ENCODE data around the gene ICAM1.

ICAM1 gene
- total RNA-seq: 22.3 to 171 (median 43.8) reads per million in 3 donors

- H3K36me3 ChIP-seq (ENCODE audit: control insufficient read depth, insufficient read depth, low read length): peaks cover 6% of the 10 kb centered on the region
- H3K4me1 ChIP-seq (ENCODE audit: control insufficient read depth, insufficient read depth, low read length, poor library complexity, severe bottlenecking): peaks cover 19% of the 10 kb centered on the region
- H3K4me3 ChIP-seq (ENCODE audit: insufficient read depth, low read depth, low read length, poor library complexity, severe bottlenecking): peak within 1 kb of the TSS; percentile 72
- peak within 1 kb of the TSS; percentile 77 for H3K27ac ChIP-seq (ENCODE audit: insufficient read depth, low read length, poor library complexity, severe bottlenecking)
- peak; percentile 54 to 71 (median 68) for DNase-seq
- no peaks in the 10 kb centered on the region for H3K27me3 ChIP-seq (replicated peaks; ENCODE audit: control insufficient read depth, insufficient read depth, low read length, poor library complexity, severe bottlenecking)
- no peaks in the 10 kb centered on the region for H3K9me3 ChIP-seq (ENCODE audit: control insufficient read depth, low read length)
Measured at GRCh38 chr19:10270616-10271394, at the start of gene ICAM1. Gene ICAM1 (plus strand): TSS chr19:10271120. CDS start chr19:10271160, 40 bp downstream.

GRCh38 chr19:10222201-10222890, 48.6 kb upstream of the ICAM1 start:
- no peak for DNase-seq
- Histone ChIP-seq H3K27ac (ENCODE audit: insufficient read depth, low read length, poor library complexity, severe bottlenecking) (no peak overlapping the region), H3K27me3 (replicated peaks; ENCODE audit: control insufficient read depth, insufficient read depth, low read length, poor library complexity, severe bottlenecking) (no peaks in the 10 kb centered on the region), H3K9me3 (ENCODE audit: control insufficient read depth, low read length) (no peaks in the 10 kb centered on the region), H3K36me3 (ENCODE audit: control insufficient read depth, insufficient read depth, low read length) (peaks cover 6% of the 10 kb centered on the region), H3K4me3 (ENCODE audit: insufficient read depth, low read depth, low read length, poor library complexity, severe bottlenecking) (no peak overlapping the region), H3K4me1 (ENCODE audit: control insufficient read depth, insufficient read depth, low read length, poor library complexity, severe bottlenecking) (no peaks in the 10 kb centered on the region)

- DNase-seq: no peak
- no peaks in the 10 kb centered on the region for H3K4me1 ChIP-seq (ENCODE audit: control insufficient read depth, insufficient read depth, low read length, poor library complexity, severe bottlenecking)
- H3K9me3 ChIP-seq (ENCODE audit: control insufficient read depth, low read length): no peaks in the 10 kb centered on the region
- H3K27me3 ChIP-seq (replicated peaks; ENCODE audit: control insufficient read depth, insufficient read depth, low read length, poor library complexity, severe bottlenecking): no peaks in the 10 kb centered on the region
- peaks cover 6% of the 10 kb centered on the region for H3K36me3 ChIP-seq (ENCODE audit: control insufficient read depth, insufficient read depth, low read length)
- no peak overlapping the region for H3K4me3 ChIP-seq (ENCODE audit: insufficient read depth, low read depth, low read length, poor library complexity, severe bottlenecking)
- no peak overlapping the region for H3K27ac ChIP-seq (ENCODE audit: insufficient read depth, low read length, poor library complexity, severe bottlenecking)
Measured at GRCh38 chr19:10223488-10224213, 47.3 kb upstream of the ICAM1 start.

- Histone ChIP-seq H3K27me3 (replicated peaks; ENCODE audit: control insufficient read depth, insufficient read depth, low read length, poor library complexity, severe bottlenecking) (no peaks in the 10 kb centered on the region), H3K9me3 (ENCODE audit: control insufficient read depth, low read length) (no peaks in the 10 kb centered on the region), H3K4me1 (ENCODE audit: control insufficient read depth, insufficient read depth, low read length, poor library complexity, severe bottlenecking) (peaks cover 1% of the 10 kb centered on the region), H3K4me3 (ENCODE audit: insufficient read depth, low read depth, low read length, poor library complexity, severe bottlenecking) (no peak overlapping the region), H3K27ac (ENCODE audit: insufficient read depth, low read length, poor library complexity, severe bottlenecking) (no peak overlapping the region), H3K36me3 (ENCODE audit: control insufficient read depth, insufficient read depth, low read length) (peaks cover 6% of the 10 kb centered on the region)
- no peak for DNase-seq
Measured at GRCh38 chr19:10224337-10224736, 46.6 kb upstream of the ICAM1 start.

GRCh38 chr19:10226021-10226375, 44.9 kb upstream of the ICAM1 start:
- H3K9me3 ChIP-seq (ENCODE audit: control insufficient read depth, low read length): no peaks in the 10 kb centered on the region
- H3K4me3 ChIP-seq (ENCODE audit: insufficient read depth, low read depth, low read length, poor library complexity, severe bottlenecking): no peak overlapping the region
- no peak overlapping the region for H3K27ac ChIP-seq (ENCODE audit: insufficient read depth, low read length, poor library complexity, severe bottlenecking)
- H3K4me1 ChIP-seq (ENCODE audit: control insufficient read depth, insufficient read depth, low read length, poor library complexity, severe bottlenecking): peaks cover 10% of the 10 kb centered on the region
- no peak for DNase-seq
- H3K27me3 ChIP-seq (replicated peaks; ENCODE audit: control insufficient read depth, insufficient read depth, low read length, poor library complexity, severe bottlenecking): no peaks in the 10 kb centered on the region
- peaks cover 6% of the 10 kb centered on the region for H3K36me3 ChIP-seq (ENCODE audit: control insufficient read depth, insufficient read depth, low read length)

- H3K27me3 ChIP-seq (replicated peaks; ENCODE audit: control insufficient read depth, insufficient read depth, low read length, poor library complexity, severe bottlenecking): no peaks in the 10 kb centered on the region
- no peaks in the 10 kb centered on the region for H3K9me3 ChIP-seq (ENCODE audit: control insufficient read depth, low read length)
- H3K27ac ChIP-seq (ENCODE audit: insufficient read depth, low read length, poor library complexity, severe bottlenecking): no peak overlapping the region
- H3K36me3 ChIP-seq (ENCODE audit: control insufficient read depth, insufficient read depth, low read length): peaks cover 6% of the 10 kb centered on the region
- DNase-seq: no peak
- H3K4me3 ChIP-seq (ENCODE audit: insufficient read depth, low read depth, low read length, poor library complexity, severe bottlenecking): no peak overlapping the region
- H3K4me1 ChIP-seq (ENCODE audit: control insufficient read depth, insufficient read depth, low read length, poor library complexity, severe bottlenecking): peaks cover 12% of the 10 kb centered on the region
Measured at GRCh38 chr19:10226376-10227025, 44.4 kb upstream of the ICAM1 start.

GRCh38 chr19:10227026-10227971, 43.6 kb upstream of the ICAM1 start:
- no peak overlapping the region for H3K4me3 ChIP-seq (ENCODE audit: insufficient read depth, low read depth, low read length, poor library complexity, severe bottlenecking)
- peaks cover 18% of the 10 kb centered on the region for H3K4me1 ChIP-seq (ENCODE audit: control insufficient read depth, insufficient read depth, low read length, poor library complexity, severe bottlenecking)
- H3K27ac ChIP-seq (ENCODE audit: insufficient read depth, low read length, poor library complexity, severe bottlenecking): no peak overlapping the region
- H3K9me3 ChIP-seq (ENCODE audit: control insufficient read depth, low read length): no peaks in the 10 kb centered on the region
- peaks cover 6% of the 10 kb centered on the region for H3K36me3 ChIP-seq (ENCODE audit: control insufficient read depth, insufficient read depth, low read length)
- H3K27me3 ChIP-seq (replicated peaks; ENCODE audit: control insufficient read depth, insufficient read depth, low read length, poor library complexity, severe bottlenecking): no peaks in the 10 kb centered on the region
- DNase-seq: no peak

GRCh38 chr19:10228393-10228792, 42.5 kb upstream of the ICAM1 start:
- peaks cover 18% of the 10 kb centered on the region for H3K4me1 ChIP-seq (ENCODE audit: control insufficient read depth, insufficient read depth, low read length, poor library complexity, severe bottlenecking)

GRCh38 chr19:10228920-10229319, 42.0 kb upstream of the ICAM1 start:
- H3K36me3 ChIP-seq (ENCODE audit: control insufficient read depth, insufficient read depth, low read length): peaks cover 3% of the 10 kb centered on the region
- H3K9me3 ChIP-seq (ENCODE audit: control insufficient read depth, low read length): no peaks in the 10 kb centered on the region
- H3K27ac ChIP-seq (ENCODE audit: insufficient read depth, low read length, poor library complexity, severe bottlenecking): peak overlapping the region; percentile 95
- peaks cover 18% of the 10 kb centered on the region for H3K4me1 ChIP-seq (ENCODE audit: control insufficient read depth, insufficient read depth, low read length, poor library complexity, severe bottlenecking)
- peak in 1 of 3 donors; percentile 24 for DNase-seq
- H3K4me3 ChIP-seq (ENCODE audit: insufficient read depth, low read depth, low read length, poor library complexity, severe bottlenecking): no peak overlapping the region
- H3K27me3 ChIP-seq (replicated peaks; ENCODE audit: control insufficient read depth, insufficient read depth, low read length, poor library complexity, severe bottlenecking): no peaks in the 10 kb centered on the region

More at GRCh38 chr19:10228393-10228792, 42.5 kb upstream of the ICAM1 start:
- no peak overlapping the region for H3K4me3 ChIP-seq (ENCODE audit: insufficient read depth, low read depth, low read length, poor library complexity, severe bottlenecking)
- no peak for DNase-seq
- peaks cover 6% of the 10 kb centered on the region for H3K36me3 ChIP-seq (ENCODE audit: control insufficient read depth, insufficient read depth, low read length)
- H3K27ac ChIP-seq (ENCODE audit: insufficient read depth, low read length, poor library complexity, severe bottlenecking): no peak overlapping the region
- H3K9me3 ChIP-seq (ENCODE audit: control insufficient read depth, low read length): no peaks in the 10 kb centered on the region
- no peaks in the 10 kb centered on the region for H3K27me3 ChIP-seq (replicated peaks; ENCODE audit: control insufficient read depth, insufficient read depth, low read length, poor library complexity, severe bottlenecking)

Measured in effector memory CD4-positive, alpha-beta T cell (primary cell).